GM21619 (cell line): ENCODE results near the gene SMYD5.
"Not testable (repeated sequence)": the region's sequence is repeated elsewhere in the genome, so short reads cannot be mapped to it uniquely, and the experiment has no call there.

ENCODE experiments used
- ATAC-seq: cut with Tn5 transposase; IDR thresholded peaks from one replicate; pipeline ENCODE4 v1.9.1; 2021; ENCODE audit not compliant: unreplicated experiment

SMYD5 gene

DNA sequence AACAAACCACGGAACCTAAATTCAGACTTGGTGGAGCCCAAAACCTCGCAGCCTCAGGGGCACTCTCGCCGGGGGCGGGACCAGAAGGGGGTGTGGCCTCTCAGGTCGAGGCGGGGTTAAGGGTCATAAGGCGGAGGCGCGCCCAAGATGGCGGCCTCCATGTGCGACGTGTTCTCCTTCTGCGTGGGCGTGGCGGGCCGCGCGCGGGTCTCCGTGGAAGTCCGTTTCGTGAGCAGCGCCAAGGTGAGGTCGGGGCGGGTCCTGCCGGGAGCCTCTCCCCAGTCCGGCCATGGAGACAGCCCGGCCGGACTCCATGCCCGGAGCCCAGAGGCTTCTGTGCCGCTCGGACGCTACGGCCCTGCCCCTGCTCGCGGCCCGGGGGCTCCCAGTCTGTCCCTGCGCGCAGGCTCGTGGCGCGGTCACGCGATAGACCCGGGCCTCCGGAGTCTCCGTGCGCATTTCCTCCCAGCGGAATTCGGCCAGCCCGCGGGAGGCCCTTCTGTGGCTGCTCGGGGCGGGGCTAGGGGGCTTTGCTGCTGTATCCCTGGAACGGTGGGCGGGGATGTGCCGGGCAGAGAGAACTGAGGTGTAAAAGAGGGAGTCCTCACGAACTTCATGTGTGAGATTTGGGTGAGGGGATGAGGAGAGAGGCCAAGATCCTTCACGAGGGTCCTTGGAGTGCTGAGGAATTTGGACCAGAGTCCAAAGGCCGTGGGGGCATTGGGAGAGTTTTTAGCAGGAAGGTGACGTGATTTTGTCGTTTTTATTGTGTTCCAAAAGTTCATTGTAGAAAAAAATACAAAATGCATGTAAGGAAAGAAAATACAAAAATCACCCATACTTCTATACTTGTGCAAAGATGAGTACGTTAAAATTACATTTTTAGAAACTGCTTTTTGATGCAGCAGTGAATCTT is at the start of gene SMYD5:
Gene SMYD5, plus strand, starts transcription at position 126 of the 916 bp plus-strand sequence. Its CDS starts 22 bp downstream, at position 148.
- peak; percentile 91 for ATAC-seq

DNA sequence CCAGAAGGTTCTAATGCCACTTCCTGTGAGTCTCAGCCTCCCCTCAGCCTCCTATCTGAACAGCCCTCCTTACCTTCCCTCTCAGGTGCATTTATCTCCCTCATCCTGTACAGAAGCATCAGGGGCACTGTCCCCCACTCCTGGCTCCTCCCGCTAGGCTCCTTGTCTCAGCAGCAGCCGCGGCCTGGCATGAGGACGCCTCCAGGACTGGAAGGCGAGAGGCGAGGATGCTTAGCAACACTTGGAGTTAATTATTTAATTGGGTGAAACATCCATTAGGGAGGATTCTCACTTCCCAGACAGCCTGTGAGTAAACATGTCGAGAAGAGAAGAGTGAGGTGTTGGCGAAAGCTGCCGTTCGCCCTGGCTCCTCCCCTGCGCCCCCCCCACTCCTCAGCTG is 48.1 kb upstream of the SMYD5 start:
- ATAC-seq: not testable (repeated sequence)

- ATAC-seq: not testable (repeated sequence)
These were observed 47.2 kb upstream of the SMYD5 start for GRCh38 chr2:73166813-73167212.

GRCh38 chr2:73168348-73168747 is 45.7 kb upstream of the SMYD5 start:
- ATAC-seq: not testable (repeated sequence)

GRCh38 chr2:73170341-73170740 is 43.7 kb upstream of the SMYD5 start:
- ATAC-seq: not testable (repeated sequence)

DNA sequence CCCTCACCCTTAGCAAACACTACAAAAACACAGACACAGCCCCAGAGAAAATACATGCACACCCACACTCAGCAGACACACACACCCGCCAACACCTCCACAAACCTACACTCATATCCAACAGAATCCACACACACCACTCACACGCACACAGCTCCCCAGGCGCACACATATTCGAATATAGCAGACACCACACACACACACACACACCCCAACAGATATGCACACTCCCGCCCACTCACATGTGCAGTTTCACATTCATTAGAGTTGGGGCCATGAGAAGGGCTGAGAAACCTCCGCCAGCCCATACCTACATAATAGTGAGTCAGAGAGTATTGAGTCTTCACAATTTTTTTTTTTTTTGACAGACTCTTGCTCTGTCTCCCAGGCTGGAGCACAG is 41.1 kb upstream of the SMYD5 start:
- no peak for ATAC-seq

- no peak for ATAC-seq
These were observed 40.3 kb upstream of the SMYD5 start for GRCh38 chr2:73173781-73174180.

- ATAC-seq: no peak
These were observed 39.8 kb upstream of the SMYD5 start for GRCh38 chr2:73174244-73174643.

DNA sequence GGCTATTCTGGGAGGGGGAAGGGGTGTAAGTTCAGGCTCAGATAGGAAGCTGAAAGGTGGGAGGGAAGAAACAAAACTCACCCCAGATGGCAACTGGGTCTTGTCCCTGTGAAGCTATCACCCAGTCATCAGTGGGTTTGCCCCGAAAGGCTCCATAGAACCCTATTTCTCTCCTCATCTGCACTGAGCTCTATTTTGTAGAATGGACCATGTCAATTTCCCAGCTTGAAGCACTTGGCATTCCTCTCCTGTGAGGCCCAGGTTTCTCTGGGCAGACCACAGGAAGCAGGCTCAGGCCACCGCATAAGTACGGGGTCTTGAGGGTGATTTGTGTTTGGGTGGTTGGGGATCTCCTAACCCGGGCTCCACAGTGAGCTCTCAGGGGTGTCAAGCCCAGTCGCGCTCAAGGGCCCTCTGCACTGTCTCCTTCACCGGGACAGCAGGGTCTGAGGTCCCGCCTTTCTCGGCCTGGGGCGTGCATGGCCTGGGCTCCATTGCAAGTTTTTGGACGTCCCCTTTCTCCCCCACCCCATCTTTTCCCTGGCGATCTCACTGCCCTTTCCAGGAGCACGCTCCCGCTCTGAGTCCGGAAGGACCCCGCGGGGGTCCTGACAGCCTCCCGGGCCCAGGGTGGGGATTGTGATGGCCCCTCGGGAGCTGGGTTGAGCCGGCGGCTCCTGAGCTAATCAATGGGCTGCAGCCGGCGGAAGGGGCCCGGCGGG is 38.9 kb upstream of the SMYD5 start:
- no peak for ATAC-seq

- ATAC-seq: no peak
These were observed 38.3 kb upstream of the SMYD5 start for GRCh38 chr2:73175663-73176204.

DNA sequence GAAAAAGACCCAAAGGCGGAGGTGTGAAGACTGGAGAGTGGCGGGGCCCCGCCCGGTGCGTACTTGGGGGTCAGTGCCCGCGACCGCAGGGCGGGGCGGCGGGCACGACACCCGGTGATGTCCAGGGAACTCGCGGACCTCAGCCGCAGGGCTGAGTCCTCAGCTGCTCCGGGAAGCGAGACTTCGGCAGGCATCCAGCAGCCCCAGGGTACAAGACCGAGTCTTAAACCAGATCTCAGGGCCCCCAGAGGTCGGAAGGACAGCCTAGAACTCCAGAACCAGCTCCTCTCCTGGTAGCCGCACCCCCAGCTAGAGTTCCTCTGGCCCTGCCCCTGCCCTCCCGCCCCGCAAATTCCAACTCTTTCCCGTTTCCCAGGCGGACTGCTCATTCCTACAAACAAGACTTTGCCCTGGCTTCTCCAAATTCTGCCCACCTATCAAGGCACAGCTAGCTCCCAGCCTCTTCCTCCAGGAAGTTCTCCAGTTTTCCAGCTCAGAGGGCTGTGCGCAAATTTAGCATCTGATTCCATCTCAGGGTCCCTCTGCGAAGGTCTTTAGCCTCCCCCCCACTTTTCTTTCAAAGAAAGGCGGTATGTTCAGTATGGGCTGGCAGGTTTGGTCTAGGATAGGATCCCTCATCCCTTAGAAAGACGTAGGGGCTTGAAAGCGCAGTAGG is 37.7 kb upstream of the SMYD5 start:
- no peak for ATAC-seq

GRCh38 chr2:73176881-73177644 is 37.0 kb upstream of the SMYD5 start:
- ATAC-seq: peak; percentile 78

GRCh38 chr2:73177645-73178255 is 36.3 kb upstream of the SMYD5 start:
- no peak for ATAC-seq

GRCh38 chr2:73185965-73186364 is 28.1 kb upstream of the SMYD5 start:
- ATAC-seq: no peak

DNA sequence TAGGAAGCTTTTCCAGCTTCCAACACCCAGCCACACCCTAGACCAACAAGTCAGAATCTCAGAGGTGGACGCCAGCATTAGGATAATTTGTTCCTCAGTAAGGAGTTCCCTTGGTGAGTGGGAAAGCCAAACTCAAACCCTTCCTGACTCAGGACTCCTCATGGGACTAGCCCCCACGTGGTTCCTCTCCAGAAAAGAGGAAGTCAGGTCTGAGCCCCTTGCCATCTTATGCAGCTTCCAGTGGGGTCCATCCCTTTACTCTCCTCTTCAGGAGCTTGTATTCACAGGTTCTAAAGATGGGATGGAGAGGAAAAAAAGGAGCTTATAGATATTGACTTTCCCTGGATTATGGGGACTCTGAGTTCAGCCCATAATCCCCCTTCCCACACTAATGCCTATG is 26.5 kb upstream of the SMYD5 start:
- no peak for ATAC-seq

DNA sequence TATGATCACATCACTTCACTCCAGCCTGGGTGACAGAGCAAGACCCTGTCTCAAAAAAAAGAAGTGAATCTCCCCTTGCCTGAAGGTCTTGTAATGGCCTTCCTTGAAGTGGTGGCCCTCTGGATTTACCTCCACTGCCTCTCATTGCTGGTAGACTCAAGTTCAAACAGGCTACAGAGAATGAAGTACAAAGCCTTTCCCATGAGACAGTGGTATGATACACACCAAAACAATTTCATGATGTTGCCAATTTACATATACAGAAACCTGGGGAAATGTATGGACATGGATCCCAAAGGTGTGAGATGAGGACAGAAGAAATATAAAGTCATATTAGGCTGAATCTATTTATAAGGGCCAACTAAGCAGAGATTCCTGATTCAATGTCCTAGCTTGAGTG is 16.5 kb upstream of the SMYD5 start:
- ATAC-seq: no peak

DNA sequence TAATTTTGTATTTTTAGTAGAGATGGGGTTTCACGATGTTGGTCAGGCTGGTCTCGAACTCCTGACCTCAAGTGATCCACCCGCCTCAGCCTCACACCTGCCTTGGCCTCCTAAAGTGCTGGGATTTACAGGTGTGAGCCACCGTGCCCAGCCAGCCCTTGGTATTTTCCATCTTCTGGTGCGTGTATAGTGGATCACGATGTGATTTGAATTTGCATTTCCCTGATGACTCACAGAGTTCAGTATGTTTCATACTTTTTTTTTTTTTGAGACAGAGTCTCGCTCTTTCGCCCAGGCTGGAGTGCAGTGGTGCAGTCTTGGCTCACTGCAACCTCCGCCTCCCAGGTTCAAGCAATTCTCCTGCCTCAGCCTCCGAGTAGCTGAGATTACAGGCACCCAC is 13.8 kb upstream of the SMYD5 start:
- not testable (repeated sequence) for ATAC-seq

- no peak for ATAC-seq
These were observed 11.6 kb upstream of the SMYD5 start, which contains the start of gene NOTO for GRCh38 chr2:73202156-73203054. Gene NOTO, plus strand, starts transcription at chr2:73202574. Its CDS starts 93 bp downstream, at chr2:73202667.
